HepG2 (cell line): ENCODE measurements around the gene MRPL34. TPM values are rescaled to one million over a fixed set of nuclear protein-coding genes. Genes with fewer than 3 reads are reported as not detected.
A peak's percentile ranks its signal among the peaks of the same experiment; 100 is the strongest.

Experiments used
- HNRNPK ChIP-seq: fragments of 200-400 bp; formaldehyde crosslinking; IDR thresholded peaks from 2 replicates; pipeline ENCODE4 v1.6.1; 2018; ENCODE audit warnings: low read length, low read depth, moderate library complexity, mild to moderate bottlenecking; ENCODE audit not compliant: poor library complexity, severe bottlenecking
- SMAD1 ChIP-seq: sonication (generic); formaldehyde crosslinking; IDR thresholded peaks from 2 replicates; pipeline ENCODE4 v1.4.0; 2020; ENCODE audit warnings: missing genetic modification reagents, low read depth, mild to moderate bottlenecking, borderline replicate concordance
- SP2 ChIP-seq: sonication (generic); formaldehyde crosslinking; IDR thresholded peaks from 2 replicates; pipeline ENCODE4 v1.5.1; 2020; ENCODE audit warnings: mild to moderate bottlenecking, missing genetic modification reagents
- TBX3 ChIP-seq: fragments of 450-650 bp; IDR thresholded peaks from 2 replicates; pipeline ENCODE4 v1.6.1; 2017; ENCODE audit warnings: antibody characterized with exemption, mild to moderate bottlenecking, inconsistent platforms, borderline replicate concordance
- XRCC5 ChIP-seq: fragments of 200-400 bp; formaldehyde crosslinking; optimal IDR thresholded peaks from 2 replicates; pipeline ENCODE3; 2017; ENCODE audit warnings: mild to moderate bottlenecking, low read length
- ZC3H4 ChIP-seq: sonication (generic); formaldehyde crosslinking; IDR thresholded peaks from 2 replicates; pipeline ENCODE4 v1.4.0; 2020; ENCODE audit warnings: missing genetic modification reagents, borderline replicate concordance
- ZMYM4 ChIP-seq: sonication (generic); formaldehyde crosslinking; IDR thresholded peaks from 2 replicates; pipeline ENCODE4 v1.8.1; 2023; ENCODE audit warnings: mild to moderate bottlenecking, missing genetic modification reagents
- ZNF546 ChIP-seq: sonication (generic); formaldehyde crosslinking; conservative IDR thresholded peaks from 2 replicates; pipeline ENCODE4 v1.8.1; 2023; ENCODE audit warnings: mild to moderate bottlenecking, missing genetic modification reagents
- ZNF607 ChIP-seq: sonication (generic); formaldehyde crosslinking; IDR thresholded peaks from 2 replicates; pipeline ENCODE4 v1.5.1; 2020; ENCODE audit warnings: missing genetic modification reagents, mild to moderate bottlenecking, borderline replicate concordance
- ZNF777 ChIP-seq: sonication (generic); formaldehyde crosslinking; IDR thresholded peaks from 2 replicates; pipeline ENCODE4 v1.4.0; 2020; ENCODE audit warnings: missing genetic modification reagents
- polyA plus RNA-seq, 8 experiments: library from polyadenylated mRNA; depleted of rRNA in 3 of 8; stranded (reverse) in 7 of 8; unstranded in 1 of 8; fragments of >200 nt; fragmentation: Illumina TruSeq in 4 of 8; extraction: Trizol in 4 of 8; gene quantifications; 2 replicates each; pipeline versions ENCODE4 v1.2.1 to v1.2.3, GENCODE V29; 2011 to 2016; ENCODE audit warnings: low read depth in 4 of 8, missing spikeins in 1 of 8, mixed read lengths in 1 of 8; ENCODE audit not compliant: insufficient read depth in 1 of 8
- total RNA-seq, 5 experiments: library from RNA; depleted of rRNA; stranded (reverse); fragments of >200 nt; fragmentation: Illumina TruSeq; extraction: Trizol; gene quantifications; 2 replicates each; pipeline ENCODE4 v1.2.3, GENCODE V29; 2016; ENCODE audit warnings: low read depth in 1 of 5
- TF ChIP-seq, protein P1 (sequence below): sonication (generic); formaldehyde crosslinking; IDR thresholded peaks from 2 replicates; pipeline ENCODE4 v1.8.0; 2022; ENCODE audit warnings: missing genetic modification reagents, mild to moderate bottlenecking, inconsistent platforms, borderline replicate concordance
- TF ChIP-seq, protein P2 (sequence below): sonication (generic); formaldehyde crosslinking; IDR thresholded peaks from 2 replicates; pipeline ENCODE4 v1.4.0; 2020; ENCODE audit warnings: missing genetic modification reagents, borderline replicate concordance
- TF ChIP-seq, protein P3 (sequence below), 2 experiments: fragments of 450-650 bp in 1 of 2; sonication (generic) in 1 of 2; formaldehyde crosslinking in 1 of 2; IDR thresholded peaks; 2 replicates each; pipeline versions ENCODE4 v1.6.1 to v1.8.0; 2016 to 2022; ENCODE audit warnings: antibody characterized with exemption in 1 of 2, mild to moderate bottlenecking in 1 of 2, missing genetic modification reagents in 1 of 2

The MRPL34 gene
- total and polyA plus RNA-seq, 2 of the 13 experiments (the other 11 are each of a cell fraction or from before 2014, with no cell fraction given) = 74.0 to 77.3 TPM

GRCh38 chr19:17305517-17306284, at the start of gene MRPL34 (continued):
- TF ChIP-seq TBX3 = 0 out of 2 replicates have a peak, but pooled peaks have one; percentile 33
- no peak for TF ChIP-seq SMAD1 (CRISPR knock-in tag)
- TF ChIP-seq ZMYM4 (CRISPR knock-in tag) = peak; percentile 34
- TF ChIP-seq, protein P1, sequence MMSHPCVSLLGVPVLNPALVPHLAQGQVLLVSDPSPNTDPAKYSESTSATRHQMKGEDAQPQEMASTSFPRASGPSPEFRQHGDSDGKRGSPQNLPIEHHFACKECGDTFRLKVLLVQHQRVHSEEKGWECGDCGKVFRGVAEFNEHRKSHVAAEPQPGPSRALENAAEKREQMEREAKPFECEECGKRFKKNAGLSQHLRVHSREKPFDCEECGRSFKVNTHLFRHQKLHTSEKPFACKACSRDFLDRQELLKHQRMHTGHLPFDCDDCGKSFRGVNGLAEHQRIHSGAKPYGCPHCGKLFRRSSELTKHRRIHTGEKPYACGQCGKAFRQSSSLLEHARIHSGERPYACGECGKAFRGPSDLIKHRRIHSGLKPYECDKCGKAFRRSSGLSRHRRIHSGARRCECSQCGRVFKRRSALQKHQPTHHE = no peak
- peak; percentile 95 for TF ChIP-seq XRCC5
- TF ChIP-seq ZNF777 = peak; percentile 25; the same call in 1 of the 2 replicates
- TF ChIP-seq, protein P2, sequence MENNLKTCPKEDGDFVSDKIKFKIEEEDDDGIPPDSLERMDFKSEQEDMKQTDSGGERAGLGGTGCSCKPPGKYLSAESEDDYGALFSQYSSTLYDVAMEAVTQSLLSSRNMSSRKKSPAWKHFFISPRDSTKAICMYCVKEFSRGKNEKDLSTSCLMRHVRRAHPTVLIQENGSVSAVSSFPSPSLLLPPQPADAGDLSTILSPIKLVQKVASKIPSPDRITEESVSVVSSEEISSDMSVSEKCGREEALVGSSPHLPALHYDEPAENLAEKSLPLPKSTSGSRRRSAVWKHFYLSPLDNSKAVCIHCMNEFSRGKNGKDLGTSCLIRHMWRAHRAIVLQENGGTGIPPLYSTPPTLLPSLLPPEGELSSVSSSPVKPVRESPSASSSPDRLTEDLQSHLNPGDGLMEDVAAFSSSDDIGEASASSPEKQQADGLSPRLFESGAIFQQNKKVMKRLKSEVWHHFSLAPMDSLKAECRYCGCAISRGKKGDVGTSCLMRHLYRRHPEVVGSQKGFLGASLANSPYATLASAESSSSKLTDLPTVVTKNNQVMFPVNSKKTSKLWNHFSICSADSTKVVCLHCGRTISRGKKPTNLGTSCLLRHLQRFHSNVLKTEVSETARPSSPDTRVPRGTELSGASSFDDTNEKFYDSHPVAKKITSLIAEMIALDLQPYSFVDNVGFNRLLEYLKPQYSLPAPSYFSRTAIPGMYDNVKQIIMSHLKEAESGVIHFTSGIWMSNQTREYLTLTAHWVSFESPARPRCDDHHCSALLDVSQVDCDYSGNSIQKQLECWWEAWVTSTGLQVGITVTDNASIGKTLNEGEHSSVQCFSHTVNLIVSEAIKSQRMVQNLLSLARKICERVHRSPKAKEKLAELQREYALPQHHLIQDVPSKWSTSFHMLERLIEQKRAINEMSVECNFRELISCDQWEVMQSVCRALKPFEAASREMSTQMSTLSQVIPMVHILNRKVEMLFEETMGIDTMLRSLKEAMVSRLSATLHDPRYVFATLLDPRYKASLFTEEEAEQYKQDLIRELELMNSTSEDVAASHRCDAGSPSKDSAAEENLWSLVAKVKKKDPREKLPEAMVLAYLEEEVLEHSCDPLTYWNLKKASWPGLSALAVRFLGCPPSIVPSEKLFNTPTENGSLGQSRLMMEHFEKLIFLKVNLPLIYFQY (CRISPR knock-in tag) = peak; percentile 89; the same call in 1 of the 2 replicates
- TF ChIP-seq, protein P3, sequence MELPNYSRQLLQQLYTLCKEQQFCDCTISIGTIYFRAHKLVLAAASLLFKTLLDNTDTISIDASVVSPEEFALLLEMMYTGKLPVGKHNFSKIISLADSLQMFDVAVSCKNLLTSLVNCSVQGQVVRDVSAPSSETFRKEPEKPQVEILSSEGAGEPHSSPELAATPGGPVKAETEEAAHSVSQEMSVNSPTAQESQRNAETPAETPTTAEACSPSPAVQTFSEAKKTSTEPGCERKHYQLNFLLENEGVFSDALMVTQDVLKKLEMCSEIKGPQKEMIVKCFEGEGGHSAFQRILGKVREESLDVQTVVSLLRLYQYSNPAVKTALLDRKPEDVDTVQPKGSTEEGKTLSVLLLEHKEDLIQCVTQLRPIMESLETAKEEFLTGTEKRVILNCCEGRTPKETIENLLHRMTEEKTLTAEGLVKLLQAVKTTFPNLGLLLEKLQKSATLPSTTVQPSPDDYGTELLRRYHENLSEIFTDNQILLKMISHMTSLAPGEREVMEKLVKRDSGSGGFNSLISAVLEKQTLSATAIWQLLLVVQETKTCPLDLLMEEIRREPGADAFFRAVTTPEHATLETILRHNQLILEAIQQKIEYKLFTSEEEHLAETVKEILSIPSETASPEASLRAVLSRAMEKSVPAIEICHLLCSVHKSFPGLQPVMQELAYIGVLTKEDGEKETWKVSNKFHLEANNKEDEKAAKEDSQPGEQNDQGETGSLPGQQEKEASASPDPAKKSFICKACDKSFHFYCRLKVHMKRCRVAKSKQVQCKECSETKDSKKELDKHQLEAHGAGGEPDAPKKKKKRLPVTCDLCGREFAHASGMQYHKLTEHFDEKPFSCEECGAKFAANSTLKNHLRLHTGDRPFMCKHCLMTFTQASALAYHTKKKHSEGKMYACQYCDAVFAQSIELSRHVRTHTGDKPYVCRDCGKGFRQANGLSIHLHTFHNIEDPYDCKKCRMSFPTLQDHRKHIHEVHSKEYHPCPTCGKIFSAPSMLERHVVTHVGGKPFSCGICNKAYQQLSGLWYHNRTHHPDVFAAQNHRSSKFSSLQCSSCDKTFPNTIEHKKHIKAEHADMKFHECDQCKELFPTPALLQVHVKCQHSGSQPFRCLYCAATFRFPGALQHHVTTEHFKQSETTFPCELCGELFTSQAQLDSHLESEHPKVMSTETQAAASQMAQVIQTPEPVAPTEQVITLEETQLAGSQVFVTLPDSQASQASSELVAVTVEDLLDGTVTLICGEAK (IDR thresholded peaks at IDR 0.05) = no peak
- TF ChIP-seq, protein P3 (CRISPR knock-in tag; IDR thresholded peaks at IDR 0.05) = no peak; the same call in 1 of the 2 replicates
- 0 out of 2 replicates have a peak, but pooled peaks have one; percentile 9 for TF ChIP-seq ZNF607 (CRISPR knock-in tag)
- peak; percentile 97 for TF ChIP-seq HNRNPK
- no peak for TF ChIP-seq ZC3H4 (CRISPR knock-in tag)
- peak; percentile 11; the same call in 1 of the 2 replicates for TF ChIP-seq ZNF546
- TF ChIP-seq SP2 (CRISPR knock-in tag) = 0 out of 2 replicates have a peak, but pooled peaks have one; percentile 27
